HG03558 (cell line): ENCODE results near the gene PDIA6.
"Not testable (repeated sequence)": the region's sequence is repeated elsewhere in the genome, so short reads cannot be mapped to it uniquely, and the experiment has no call there.

ENCODE experiments used
- ATAC-seq: cut with Tn5 transposase; IDR thresholded peaks from one replicate; pipeline ENCODE4 v1.9.1; 2021; ENCODE audit warnings: moderate number of reproducible peaks; ENCODE audit not compliant: unreplicated experiment; ENCODE audit errors: extremely low read depth

PDIA6 gene

DNA sequence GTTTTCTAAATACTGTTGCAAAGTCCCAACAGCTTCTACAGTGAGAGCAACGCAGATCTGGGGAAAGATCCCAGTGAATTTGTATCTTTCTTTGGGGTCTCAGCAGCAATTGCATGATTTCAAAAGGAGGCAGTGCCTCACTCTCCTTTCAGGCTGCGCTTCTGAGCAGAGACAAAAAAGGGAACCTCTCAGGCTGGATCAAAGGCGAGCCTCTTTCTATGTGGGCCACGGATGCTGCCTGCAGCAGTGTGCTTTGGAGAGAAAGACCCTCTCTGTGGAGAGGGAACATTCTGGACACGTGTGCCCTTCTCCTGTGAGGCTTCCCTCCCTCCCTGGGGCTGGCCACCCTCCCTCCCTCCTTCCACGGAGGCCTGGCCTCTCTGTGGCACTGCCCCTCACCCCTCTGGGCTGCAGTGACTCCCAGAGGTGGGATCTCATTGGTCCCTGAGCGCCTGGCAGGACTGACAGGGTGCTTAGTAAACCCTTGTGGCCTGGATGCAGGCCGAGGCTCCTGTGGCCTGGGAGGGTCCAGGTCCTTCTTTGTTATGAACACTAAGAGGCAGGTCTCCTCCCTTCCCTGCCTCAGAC is 21.6 kb upstream of the PDIA6 start:
- ATAC-seq = no peak

DNA sequence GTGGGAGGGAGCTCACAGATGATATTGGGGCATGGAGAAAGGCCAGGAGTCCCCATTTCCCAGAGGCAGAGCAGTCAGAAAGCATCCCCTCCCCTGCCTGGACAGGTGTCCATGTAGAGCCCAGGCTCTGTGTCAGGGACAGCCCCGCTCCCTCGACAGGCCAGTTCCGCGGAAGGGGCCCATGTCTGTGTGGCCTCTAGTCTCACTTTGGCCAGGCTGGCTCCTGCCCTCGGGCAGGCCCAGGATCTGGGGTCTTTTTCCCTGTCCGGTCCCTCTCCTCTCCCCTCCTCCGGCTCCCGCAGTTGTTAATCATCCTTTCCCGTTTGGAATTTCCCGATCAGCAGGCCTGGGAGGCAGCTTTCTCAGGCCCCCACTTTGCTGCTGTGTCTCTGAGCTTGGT is 20.4 kb upstream of the PDIA6 start:
- no peak for ATAC-seq

DNA sequence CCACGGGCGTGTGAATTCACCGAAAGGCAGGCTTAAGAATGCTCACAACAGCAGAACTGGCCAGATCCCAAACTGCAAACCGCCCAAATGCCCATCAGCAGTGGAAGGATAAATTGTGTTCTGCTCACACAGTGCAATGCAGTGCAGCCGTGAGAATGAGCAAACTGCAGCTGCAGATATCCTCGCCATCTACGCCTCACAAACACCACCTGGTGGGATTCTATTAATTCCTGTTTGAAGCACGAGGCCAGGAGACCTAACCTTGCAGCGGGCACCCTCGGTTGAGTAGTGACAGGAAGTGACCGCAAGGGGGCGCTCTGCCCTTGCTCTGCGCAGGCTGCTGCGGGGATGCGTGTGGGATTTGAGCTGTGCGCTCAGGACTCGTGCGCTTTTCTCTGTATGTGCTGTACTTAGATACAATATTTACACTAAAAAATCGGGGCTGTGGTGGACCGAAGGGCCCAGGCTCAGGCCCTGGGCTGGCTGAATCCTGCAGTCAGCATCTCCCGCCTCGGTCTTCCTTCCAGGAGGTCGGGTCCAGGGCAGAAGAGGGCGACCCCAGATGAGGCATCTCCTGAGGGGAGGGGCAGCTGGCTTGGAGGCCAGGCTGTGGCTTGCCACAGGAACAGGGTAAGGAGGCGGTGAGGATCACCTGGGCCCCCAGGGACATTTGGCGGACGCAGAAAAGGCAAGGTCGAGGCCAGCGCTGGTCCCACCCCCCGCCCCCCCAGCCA is 19.8 kb upstream of the PDIA6 start:
- ATAC-seq = no peak

DNA sequence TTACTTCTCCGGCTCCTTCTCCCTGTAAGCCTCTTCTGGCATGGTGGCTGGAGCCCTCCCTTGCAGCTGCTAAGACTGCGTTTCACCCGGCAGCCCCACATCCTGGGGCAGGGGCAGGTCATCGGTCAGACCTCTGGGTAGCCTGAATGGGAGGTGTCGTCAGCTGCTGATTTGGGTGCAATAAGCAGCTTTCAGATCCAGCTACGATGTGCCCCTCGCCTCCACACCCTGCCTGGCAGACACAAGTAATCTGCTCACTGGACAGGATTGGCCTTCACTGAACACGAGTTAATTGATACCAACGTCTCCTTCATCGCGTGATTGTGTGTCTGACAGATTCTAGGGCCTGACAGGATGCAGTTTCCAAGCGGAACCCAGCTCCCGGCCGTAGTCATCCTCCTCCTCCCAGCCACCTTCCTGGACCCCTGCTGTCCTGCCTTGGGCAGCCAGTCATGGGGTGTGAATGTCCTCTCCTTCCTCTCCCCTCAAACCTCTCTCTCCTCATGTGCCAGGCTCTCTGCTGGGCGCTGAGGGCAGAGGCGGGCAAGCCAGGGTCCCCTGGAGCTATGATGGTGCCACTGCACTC is 18.9 kb upstream of the PDIA6 start:
- no peak for ATAC-seq

DNA sequence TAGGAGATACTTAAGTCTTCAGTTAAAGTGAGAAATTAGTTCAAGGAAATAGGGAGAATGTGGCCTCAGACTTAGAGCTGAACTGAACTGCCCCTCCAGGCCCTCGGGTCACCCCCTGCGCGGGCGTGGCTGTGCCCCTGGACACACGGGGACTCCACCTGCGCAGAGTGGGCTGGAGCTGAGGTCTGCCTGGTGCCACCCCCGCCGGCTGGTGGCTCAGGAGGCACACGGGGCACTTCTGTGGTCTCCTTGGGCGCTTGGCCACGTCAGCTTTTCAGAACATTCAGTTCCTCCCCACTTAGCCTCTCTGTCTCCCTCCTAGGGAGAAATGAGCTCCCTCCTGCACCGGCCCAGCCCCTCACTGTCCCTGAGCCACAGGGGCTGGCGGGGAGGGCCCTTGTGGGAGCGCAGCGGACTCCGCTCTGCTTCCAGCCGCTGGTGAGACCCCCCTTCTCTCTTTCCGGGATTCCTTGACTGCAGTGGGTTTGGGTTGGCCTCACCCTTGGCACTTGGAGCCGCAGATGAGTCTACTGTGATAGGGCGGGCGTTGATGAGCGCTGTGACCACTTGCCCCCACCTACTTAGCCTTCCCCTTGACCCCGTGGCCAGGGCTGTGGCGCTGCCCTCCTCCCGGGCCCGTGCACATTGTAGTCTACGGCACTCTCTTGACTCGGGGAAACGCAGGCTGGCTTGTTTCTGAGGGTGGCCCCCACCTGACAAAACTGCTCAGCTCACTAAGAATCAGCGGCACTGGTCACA is 18.2 kb upstream of the PDIA6 start:
- ATAC-seq = no peak

DNA sequence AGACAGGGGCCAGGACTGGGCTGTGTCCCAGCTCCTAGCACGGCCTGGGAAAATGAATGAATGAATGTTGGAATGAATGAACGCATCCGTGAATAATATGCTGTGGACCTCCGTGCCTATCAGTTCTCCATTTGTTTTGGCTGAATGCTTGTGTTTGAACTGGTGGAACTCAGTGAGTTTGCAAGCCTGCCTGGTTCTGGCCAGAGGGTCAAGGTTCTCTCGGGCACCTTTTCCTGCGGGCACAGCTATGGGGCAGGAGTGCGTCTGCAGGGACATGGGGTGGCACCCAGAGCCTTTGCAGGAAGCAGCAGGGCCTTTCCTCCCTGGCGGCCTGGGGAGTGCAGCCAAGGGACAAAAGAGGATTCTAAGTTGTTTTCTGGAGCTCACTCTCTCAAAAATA is 17.6 kb upstream of the PDIA6 start:
- no peak for ATAC-seq

DNA sequence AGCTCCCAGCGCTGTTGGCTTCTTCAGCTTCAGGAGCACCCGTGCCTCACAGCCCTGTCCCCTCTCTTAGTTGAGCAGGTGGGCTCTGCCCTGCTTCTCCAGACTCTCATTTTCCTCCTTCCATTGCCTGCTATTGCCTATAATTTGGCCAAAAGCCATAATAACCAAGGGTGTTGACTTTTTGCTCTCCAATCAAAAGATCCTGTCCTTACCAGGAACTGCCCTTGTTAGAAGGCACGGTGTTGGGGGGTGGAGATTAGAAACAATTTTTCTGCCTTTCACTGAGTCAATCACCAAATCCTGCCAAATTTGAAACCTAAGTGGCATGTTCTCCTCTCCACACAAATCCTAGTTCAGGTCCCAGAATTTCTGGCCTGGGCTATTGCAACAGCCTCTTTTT is 16.7 kb upstream of the PDIA6 start:
- ATAC-seq = no peak

DNA sequence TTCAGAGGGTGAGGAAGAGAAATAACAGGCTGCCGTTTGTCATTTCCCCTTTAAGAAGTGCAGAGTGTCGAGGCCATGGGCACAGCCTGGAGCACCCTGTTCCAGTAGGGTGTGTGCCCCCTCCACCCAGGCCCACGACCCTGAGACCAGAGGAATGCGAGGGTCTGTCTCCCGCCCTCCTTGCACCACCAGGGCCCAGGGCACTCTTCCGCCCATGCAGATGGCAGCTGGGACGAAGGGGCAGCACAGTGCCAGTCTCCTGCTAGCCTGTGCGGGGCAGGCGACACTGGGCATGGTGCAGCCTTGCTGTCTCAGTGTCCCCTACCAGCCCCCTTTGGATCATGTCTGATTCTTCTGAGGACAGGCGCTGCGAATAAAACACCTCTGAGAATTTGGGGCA is 15.8 kb upstream of the PDIA6 start:
- no peak for ATAC-seq

DNA sequence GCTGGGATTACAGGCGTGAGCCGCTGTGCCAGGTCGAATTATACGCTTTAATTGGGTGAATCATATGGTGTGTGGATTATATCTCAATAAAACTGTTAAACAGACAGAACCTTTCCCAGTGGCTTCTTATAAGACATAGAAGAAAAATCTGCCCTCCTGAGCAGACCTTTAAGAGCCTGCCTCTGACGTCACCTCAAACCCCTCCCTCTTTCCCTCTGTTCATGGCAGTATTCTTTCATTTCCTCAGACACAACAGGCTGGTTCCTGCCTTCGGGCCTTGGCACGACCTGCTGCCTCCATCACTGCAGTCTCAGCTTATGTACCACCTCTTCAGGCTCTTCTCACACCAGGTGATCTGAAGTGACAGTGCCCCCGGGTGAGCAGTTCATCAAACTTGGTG is 14.0 kb upstream of the PDIA6 start:
- no peak for ATAC-seq

DNA sequence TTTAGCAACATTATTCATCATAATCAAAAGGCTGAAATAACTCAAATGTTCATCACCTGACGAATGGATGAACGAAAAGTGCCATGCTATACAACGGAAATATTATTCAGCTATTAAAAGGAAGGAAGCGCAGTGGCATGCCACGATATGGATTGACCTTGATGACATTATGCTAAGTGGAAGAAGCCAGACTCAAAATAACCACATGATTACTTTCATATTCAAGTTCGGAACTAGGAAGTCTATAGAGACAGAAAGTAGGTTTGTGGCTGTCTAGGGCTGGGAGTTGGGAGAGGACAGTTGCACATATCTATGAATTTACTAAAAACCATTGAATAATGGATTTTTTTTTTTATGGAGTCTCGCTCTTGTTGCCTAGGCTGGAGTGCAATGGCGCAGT is 13.4 kb upstream of the PDIA6 start:
- ATAC-seq = no peak

DNA sequence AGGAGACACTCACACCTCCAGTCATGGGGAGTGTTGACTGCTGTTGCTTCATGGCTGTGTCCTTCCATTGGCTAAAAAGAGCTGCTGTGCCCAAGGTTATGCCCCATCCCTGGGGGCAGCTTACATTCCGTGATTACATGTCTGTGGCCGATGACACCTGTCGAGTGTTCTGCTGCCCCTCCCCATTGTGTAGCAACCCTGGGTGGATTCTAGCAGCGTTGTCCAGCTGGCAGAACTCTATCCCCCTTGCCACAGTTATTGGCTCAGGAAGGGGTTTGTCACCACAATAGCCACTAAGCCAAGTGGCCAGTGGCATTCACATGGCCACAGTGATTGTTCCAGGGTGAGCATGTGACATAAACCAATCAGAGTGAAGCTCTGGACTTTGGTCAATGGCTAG is 11.6 kb upstream of the PDIA6 start:
- ATAC-seq = no peak

DNA sequence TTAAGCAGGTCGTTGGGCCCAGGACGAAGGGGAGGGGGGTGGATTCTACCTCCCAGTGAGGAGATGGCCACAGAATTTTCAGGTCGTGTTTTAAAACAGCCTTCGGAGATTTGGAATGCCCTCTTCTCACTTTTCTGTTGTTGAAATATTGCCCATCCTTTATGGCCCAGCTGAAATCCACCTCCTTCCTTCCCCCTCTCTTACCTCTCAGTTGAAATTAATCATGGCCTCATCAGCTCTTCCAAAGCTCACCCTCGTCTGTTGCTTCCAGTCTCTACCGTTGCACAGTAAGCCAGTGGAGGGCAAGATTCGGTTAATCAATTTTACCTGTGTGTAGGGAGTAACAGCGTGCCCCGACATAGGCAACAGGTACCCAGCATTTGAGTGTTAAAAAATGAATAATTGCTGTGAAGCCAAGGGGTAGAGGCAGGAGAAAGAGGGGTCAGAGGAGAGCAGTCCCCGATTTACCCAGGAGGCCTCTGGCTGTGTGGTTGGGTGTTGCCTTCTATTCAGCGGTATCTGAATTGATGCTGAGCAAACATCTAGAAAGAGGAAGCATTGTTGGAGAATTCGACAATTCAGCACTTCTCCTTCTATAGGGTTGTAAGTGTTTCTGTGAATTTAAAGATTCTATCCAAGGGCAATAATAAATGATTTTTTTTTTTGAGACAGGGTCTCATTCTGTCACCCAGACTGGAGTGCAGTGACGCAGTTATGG is 8.6 kb upstream of the PDIA6 start:
- ATAC-seq = no peak

DNA sequence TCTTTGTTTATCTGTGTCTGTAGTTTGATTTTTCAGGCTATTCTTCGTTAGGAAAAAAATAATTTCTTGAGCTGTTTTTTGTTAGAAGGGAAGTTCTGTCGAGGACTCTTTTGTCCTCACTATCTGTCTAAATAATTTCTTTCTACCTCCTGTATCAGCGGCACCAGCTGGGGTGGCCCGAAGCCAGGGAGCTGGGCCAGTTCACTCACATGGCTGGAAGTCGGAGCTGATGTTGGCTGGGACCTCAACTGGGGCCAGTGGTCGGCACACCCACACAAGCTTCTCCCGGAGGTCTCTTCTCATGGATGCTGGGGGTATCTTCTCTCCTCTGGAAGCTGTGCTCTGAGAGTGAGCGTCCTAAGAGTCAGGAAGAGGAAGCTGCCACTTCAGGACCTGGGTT is 8.0 kb upstream of the PDIA6 start:
- ATAC-seq = no peak

DNA sequence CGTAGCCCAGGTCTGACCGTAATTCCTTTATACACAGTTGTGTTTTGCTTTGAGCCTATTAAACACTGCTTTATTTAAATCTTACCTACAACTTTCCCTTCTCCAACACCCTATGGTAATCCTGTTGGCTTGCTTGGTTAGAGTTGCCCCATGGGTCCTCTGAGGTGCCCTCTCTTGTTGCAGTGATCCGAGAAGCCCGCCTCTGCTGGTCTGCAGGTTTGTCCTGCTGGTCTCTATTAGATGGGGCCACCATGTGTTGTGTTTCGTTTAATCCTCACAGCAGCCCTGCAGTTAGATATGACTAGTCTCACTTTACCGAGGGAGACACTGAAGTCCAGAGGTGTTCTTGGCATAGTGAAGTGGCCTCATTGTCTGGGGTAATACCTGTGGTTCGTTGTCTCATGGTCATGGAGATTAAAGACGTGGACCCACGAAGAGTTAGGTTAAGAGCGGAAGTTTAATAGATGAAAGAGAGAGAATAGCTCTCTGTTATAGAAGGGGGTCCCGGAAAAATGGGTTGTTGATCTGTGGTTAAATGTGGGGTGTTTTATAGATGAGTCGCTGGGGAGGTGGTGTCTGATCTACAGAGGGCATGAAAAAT is 7.2 kb upstream of the PDIA6 start:
- ATAC-seq = no peak

DNA sequence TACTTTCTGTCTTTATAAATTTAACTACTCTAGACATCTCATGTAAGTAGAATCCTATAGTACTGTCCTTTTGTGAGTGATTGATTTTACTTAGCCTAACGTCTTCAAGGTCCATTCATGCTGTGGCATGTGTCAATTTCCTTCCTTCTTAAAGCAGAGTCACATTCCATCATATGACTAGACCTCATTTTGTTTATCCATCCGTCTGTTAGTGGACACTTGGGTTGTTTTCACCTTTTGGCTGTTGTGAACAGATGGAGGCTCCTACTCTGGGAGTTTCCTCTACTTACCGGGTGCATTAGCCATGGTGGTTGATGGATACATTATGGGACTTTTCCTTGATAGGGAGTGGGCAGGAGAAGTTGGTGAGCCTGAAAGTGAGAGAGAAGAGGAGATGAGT is 6.4 kb upstream of the PDIA6 start:
- ATAC-seq = no peak

DNA sequence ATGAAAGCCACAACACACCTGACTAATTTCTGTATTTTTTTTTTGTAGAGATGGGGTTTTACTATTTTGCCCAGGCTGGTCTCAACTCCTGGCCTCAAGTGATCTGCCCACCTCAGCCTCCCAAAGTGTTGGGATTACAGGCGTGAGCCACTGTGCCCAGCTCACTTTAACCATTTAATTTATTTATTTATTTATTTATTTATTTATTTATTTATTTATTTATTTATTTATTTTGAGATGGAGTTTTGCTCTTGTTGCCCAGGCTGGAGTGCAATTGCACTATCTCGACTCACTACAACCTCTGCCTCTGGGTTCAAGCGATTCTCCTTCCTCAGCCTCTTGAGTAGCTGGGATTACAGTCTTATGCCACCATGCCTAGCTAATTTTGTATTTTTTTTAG is 5.7 kb upstream of the PDIA6 start:
- ATAC-seq = not testable (repeated sequence)

DNA sequence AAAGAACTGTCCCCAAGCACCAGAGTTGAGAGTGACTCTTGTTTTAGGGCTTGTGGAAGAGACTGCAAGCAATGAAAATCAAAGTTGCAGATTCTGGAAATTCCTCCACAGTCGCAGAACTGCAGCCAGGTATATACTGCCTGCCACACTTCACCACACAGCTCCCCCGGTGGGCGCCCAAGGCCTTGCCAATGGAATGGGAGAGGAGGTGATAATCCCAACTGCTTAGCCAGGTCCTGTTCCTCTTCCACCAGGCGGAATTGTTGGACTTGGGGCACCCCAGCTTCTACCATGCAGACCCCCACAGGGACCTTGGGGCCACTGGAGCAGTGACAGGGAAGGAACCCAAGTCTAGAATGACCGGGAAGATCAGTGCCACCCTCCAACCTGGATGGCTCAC is 4.8 kb upstream of the PDIA6 start:
- ATAC-seq = no peak

DNA sequence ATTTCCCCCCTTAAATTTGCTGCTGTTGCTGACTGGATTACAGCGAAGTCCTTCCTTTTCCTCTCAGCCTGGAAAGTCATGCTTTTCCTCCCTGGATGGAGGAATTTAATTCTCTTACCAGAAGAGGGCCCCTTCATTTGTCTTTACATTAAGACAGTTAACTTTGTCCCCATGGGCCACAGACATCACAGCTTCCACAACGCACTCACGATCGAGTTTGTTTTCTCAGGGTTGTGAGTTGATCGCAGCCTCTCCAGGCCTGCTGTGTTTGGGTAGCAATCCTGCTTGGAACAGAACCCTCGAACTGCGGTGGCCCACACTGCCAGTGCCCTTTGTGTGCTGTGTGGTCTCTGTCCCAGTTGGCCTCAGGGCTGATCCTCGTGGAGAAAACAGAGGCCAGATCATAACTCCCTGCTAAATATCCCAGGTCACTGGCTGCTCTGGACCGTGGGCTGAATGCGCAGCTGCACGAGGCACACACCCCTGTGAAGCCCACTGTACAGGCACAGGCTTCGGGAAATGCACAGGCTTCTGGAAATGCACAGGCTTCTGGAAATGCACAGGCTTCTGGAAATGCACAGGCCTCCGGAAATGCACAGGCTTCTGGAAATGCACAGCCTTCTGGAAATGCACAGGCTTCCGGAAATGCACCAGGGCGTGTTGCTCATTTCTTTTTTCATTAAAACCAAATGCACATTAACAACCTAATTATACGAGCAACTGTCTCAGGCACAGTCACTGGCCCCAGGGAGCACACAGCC is 2.2 kb upstream of the PDIA6 start:
- no peak for ATAC-seq

DNA sequence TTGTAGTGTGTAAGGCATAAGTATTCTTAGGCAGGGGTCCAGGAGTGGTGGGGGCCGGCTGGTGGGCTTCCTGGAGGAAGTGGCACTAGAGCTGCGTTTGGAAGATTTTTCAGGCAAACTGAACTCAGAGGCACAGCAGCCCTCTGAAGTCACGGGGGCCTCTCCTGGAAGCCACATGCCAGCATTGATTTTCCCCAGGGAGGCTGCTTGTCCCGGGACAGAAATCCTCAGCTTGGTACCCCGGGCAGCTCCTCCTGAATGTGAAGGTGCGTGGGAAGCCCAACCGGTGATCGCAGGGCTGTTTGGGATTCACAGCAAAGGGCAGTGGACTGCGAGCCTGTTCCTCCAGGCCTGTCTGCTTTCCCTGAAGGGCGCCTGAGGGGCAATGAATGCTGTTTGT is 1.6 kb upstream of the PDIA6 start:
- no peak for ATAC-seq
